Astrocyte (in vitro differentiated cells and primary cell): ENCODE data around the gene TREML2. TPM values are rescaled to one million over a fixed set of nuclear protein-coding genes. Genes with fewer than 3 reads are reported as not detected.

Experiments
- DNase-seq: peaks from one replicate; pipeline ENCODE4 v3.0.0-alpha.2; 2010; ENCODE audit warnings: low read depth
- FAIRE-seq: peaks from 2 replicates; lab custom pipeline; 2011; peaks lifted over from hg19 to GRCh38; lab: Jason Lieb, UNC
- H2AFZ ChIP-seq: 2 replicates; pipeline ENCODE4 v1.6.0; 2012; ENCODE audit warnings: low read depth, low read length, inconsistent platforms
- H3K27ac ChIP-seq: 2 replicates; pipeline ENCODE4 v1.5.1; 2011; ENCODE audit warnings: low read depth, low read length, inconsistent platforms
- H3K27me3 ChIP-seq: 2 replicates; pipeline ENCODE4 v1.6.0; 2011; ENCODE audit warnings: low read length, inconsistent platforms; ENCODE audit not compliant: insufficient read depth
- H3K36me3 ChIP-seq: 2 replicates; pipeline ENCODE4 v1.5.1; 2011; ENCODE audit warnings: low read length, inconsistent platforms; ENCODE audit not compliant: insufficient read depth
- H3K4me1 ChIP-seq: 2 replicates; pipeline ENCODE4 v1.5.1; 2011; ENCODE audit warnings: low read length, inconsistent platforms; ENCODE audit not compliant: insufficient read depth
- H3K4me2 ChIP-seq: 2 replicates; pipeline ENCODE4 v1.6.0; 2012; ENCODE audit warnings: low read length, inconsistent platforms
- H3K4me3 ChIP-seq: 2 replicates; pipeline ENCODE4 v1.5.1; 2011; ENCODE audit warnings: low read depth, mild to moderate bottlenecking, low read length, inconsistent platforms; ENCODE audit not compliant: insufficient read depth
- H3K79me2 ChIP-seq: 2 replicates; pipeline ENCODE4 v1.6.0; 2012; ENCODE audit warnings: mild to moderate bottlenecking, low read length, inconsistent platforms; ENCODE audit not compliant: insufficient read depth
- H3K9ac ChIP-seq: 2 replicates; pipeline ENCODE4 v1.6.0; 2012; ENCODE audit warnings: mild to moderate bottlenecking, low read length, inconsistent platforms
- H3K9me3 ChIP-seq: 2 replicates; pipeline ENCODE4 v1.5.1; 2012; ENCODE audit warnings: low read depth, mild to moderate bottlenecking, low read length, inconsistent platforms; ENCODE audit not compliant: insufficient read depth
- H4K20me1 ChIP-seq: 2 replicates; pipeline ENCODE4 v1.6.0; 2012; ENCODE audit warnings: low read length, inconsistent platforms; ENCODE audit not compliant: insufficient read depth
- H3K27ac Mint-ChIP-seq: one replicate; pipeline ENCODE4 v1.8.0; 2021; ENCODE audit warnings: mild to moderate bottlenecking, mixed read lengths; ENCODE audit not compliant: unreplicated experiment
- H3K27me3 Mint-ChIP-seq: one replicate; pipeline ENCODE4 v1.8.0; 2021; ENCODE audit warnings: low read depth, mixed read lengths; ENCODE audit not compliant: unreplicated experiment
- H3K36me3 Mint-ChIP-seq: one replicate; pipeline ENCODE4 v1.8.0; 2021; ENCODE audit warnings: low read depth, mixed read lengths; ENCODE audit not compliant: unreplicated experiment
- H3K4me1 Mint-ChIP-seq: one replicate; pipeline ENCODE4 v1.8.0; 2021; ENCODE audit warnings: low read depth, mixed read lengths; ENCODE audit not compliant: unreplicated experiment
- H3K4me3 Mint-ChIP-seq: one replicate; pipeline ENCODE4 v1.8.0; 2021; ENCODE audit warnings: mild to moderate bottlenecking, moderate library complexity, mixed read lengths; ENCODE audit not compliant: unreplicated experiment
- H3K9me3 Mint-ChIP-seq: one replicate; pipeline ENCODE4 v1.8.0; 2021; ENCODE audit warnings: mild to moderate bottlenecking, mixed read lengths; ENCODE audit not compliant: unreplicated experiment
- EZH2 ChIP-seq: IDR thresholded peaks from 2 replicates; pipeline ENCODE4 v1.6.1; 2012; ENCODE audit warnings: mild to moderate bottlenecking, low read length, inconsistent platforms; ENCODE audit not compliant: insufficient read depth
- total RNA-seq: library from RNA; stranded (reverse); gene quantifications from 2 replicates; pipeline ENCODE4 v1.2.1, GENCODE V29; 2021
- TF ChIP-seq, protein P1 (sequence below): IDR thresholded peaks from 2 replicates; pipeline ENCODE4 v1.5.1; 2011; ENCODE audit warnings: low read depth, mild to moderate bottlenecking, inconsistent platforms, low read length, moderate library complexity; ENCODE audit not compliant: insufficient read depth

The TREML2 gene
- total RNA-seq, 1 donor from 2014 or later: not detected

DNA sequence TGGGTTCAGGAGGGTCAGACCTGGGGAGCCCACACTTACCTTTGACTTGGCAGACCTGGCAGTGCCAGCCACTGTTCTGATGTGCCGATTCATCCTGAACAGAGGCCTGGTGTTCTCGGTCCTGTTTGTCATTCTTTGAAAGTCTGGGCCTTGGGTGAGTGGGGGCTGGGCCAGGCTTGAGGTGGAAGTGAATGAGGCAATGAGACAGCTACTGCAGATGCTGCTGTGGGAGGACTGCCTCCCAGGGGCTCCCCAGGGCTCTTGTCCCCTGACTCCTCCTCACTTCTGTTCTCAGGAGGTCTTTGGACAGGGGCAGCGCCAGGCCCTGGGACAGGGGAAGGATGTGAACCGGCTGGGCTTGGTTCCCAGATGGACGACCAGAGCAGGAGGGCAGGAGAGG, 21.6 kb upstream of the TREML2 start:
- no peak overlapping the region for H3K9ac ChIP-seq
- H3K79me2 ChIP-seq: no peaks in the 10 kb centered on the region
- no peak overlapping the region for H2AFZ ChIP-seq
- Mint-ChIP-seq H3K27ac (no peak overlapping the region), H3K36me3 (no peaks in the 10 kb centered on the region), H3K9me3 (peaks cover 8% of the 10 kb centered on the region), H3K27me3 (peaks cover 19% of the 10 kb centered on the region), H3K4me3 (no peak overlapping the region), H3K4me1 (no peaks in the 10 kb centered on the region)
- H3K4me2 ChIP-seq: no peak overlapping the region
- no peak overlapping the region for H3K27ac ChIP-seq
- H3K4me1 ChIP-seq: no peaks in the 10 kb centered on the region
- no peaks in the 10 kb centered on the region for H3K27me3 ChIP-seq
- FAIRE-seq (no peak), DNase-seq (no peak)
- H3K4me3 ChIP-seq: no peak overlapping the region
- no peaks in the 10 kb centered on the region for H3K9me3 ChIP-seq
- TF ChIP-seq, protein P1, sequence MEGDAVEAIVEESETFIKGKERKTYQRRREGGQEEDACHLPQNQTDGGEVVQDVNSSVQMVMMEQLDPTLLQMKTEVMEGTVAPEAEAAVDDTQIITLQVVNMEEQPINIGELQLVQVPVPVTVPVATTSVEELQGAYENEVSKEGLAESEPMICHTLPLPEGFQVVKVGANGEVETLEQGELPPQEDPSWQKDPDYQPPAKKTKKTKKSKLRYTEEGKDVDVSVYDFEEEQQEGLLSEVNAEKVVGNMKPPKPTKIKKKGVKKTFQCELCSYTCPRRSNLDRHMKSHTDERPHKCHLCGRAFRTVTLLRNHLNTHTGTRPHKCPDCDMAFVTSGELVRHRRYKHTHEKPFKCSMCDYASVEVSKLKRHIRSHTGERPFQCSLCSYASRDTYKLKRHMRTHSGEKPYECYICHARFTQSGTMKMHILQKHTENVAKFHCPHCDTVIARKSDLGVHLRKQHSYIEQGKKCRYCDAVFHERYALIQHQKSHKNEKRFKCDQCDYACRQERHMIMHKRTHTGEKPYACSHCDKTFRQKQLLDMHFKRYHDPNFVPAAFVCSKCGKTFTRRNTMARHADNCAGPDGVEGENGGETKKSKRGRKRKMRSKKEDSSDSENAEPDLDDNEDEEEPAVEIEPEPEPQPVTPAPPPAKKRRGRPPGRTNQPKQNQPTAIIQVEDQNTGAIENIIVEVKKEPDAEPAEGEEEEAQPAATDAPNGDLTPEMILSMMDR: no peak
- TF ChIP-seq EZH2: no peak
- H4K20me1 ChIP-seq: no peaks in the 10 kb centered on the region
- no peaks in the 10 kb centered on the region for H3K36me3 ChIP-seq

DNA sequence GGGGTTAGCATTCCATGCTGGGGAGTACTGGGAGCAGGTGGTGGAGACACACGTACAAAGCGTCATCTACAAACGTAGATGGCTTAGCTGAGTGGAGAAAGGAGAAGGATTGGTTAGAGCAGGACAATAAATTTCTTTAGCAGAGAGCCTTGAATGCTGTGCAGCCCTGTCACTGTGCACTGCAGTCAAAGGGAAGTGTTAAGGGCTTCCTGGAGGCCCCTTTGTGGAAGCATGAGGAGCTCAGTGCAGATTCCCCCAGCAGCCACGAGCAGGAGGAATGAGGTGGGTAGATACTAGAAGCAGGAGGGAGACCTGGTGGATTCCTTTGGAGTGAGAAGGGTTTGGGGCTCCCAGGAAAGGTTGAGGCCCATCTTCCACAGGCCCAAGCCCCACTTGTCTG, 21.1 kb upstream of the TREML2 start:
- DNase-seq: no peak
- Histone ChIP-seq H3K4me3 (no peak overlapping the region), H3K27me3 (no peaks in the 10 kb centered on the region), H3K9ac (no peak overlapping the region), H4K20me1 (no peaks in the 10 kb centered on the region), H3K4me2 (no peak overlapping the region), H3K27ac (no peak overlapping the region), H3K79me2 (no peaks in the 10 kb centered on the region), H3K36me3 (no peaks in the 10 kb centered on the region), H3K9me3 (no peaks in the 10 kb centered on the region), H3K4me1 (no peaks in the 10 kb centered on the region), H2AFZ (no peak overlapping the region)
- peaks cover 22% of the 10 kb centered on the region for H3K27me3 Mint-ChIP-seq
- H3K4me1 Mint-ChIP-seq: no peaks in the 10 kb centered on the region
- H3K36me3 Mint-ChIP-seq: no peaks in the 10 kb centered on the region
- H3K27ac Mint-ChIP-seq: no peak overlapping the region
- H3K4me3 Mint-ChIP-seq: no peak overlapping the region
- FAIRE-seq: no peak
- peaks cover 11% of the 10 kb centered on the region for H3K9me3 Mint-ChIP-seq
- TF ChIP-seq, protein P1: no peak
- no peak for TF ChIP-seq EZH2

DNA sequence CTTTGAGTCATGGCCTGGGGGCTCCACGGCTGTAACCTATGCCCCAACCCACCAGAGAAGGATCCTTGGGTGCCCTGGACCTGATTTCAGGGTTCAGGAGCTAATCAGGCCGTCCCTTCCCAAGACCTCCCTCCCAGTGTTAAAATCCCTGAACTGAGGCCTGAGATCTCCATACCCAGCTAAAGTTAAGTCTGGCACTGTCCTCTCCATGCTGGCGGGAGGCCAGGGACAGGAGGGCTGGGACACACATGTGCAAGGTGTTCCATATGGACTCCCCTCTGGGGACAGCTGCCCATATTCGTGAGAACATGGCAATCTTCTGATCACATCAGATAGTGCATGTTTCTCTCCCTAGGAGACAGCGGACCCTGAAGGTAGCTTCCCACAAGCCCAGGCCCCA, 15.7 kb upstream of the TREML2 start:
- Mint-ChIP-seq H3K36me3 (no peaks in the 10 kb centered on the region), H3K4me1 (no peaks in the 10 kb centered on the region), H3K9me3 (peaks cover 25% of the 10 kb centered on the region), H3K4me3 (no peak overlapping the region), H3K27me3 (peaks cover 13% of the 10 kb centered on the region), H3K27ac (no peak overlapping the region)
- no peak overlapping the region for H2AFZ ChIP-seq
- H3K36me3 ChIP-seq: no peaks in the 10 kb centered on the region
- H3K4me3 ChIP-seq: no peak overlapping the region
- peaks cover 3% of the 10 kb centered on the region for H3K9me3 ChIP-seq
- H3K27ac ChIP-seq: no peak overlapping the region
- H3K79me2 ChIP-seq: no peaks in the 10 kb centered on the region
- FAIRE-seq (no peak), DNase-seq (no peak)
- TF ChIP-seq EZH2: no peak
- TF ChIP-seq, protein P1: no peak
- H3K9ac ChIP-seq: no peak overlapping the region
- H3K27me3 ChIP-seq: no peaks in the 10 kb centered on the region
- no peak overlapping the region for H3K4me2 ChIP-seq
- H3K4me1 ChIP-seq: no peaks in the 10 kb centered on the region
- no peaks in the 10 kb centered on the region for H4K20me1 ChIP-seq
